ENCODE measurements around the gene AFF4.
"Not testable (repeated sequence)": the region's sequence is repeated elsewhere in the genome, so short reads cannot be mapped to it uniquely, and the experiment has no call there.

Gene AFF4

GRCh38 chr5:132953710-132954109, 9.7 kb downstream of the AFF4 start:
- no peak for TF ChIP-seq CTCF (IDR thresholded peaks at IDR 0.05)
- H3K36me3 ChIP-seq = peaks cover 8% of the 10 kb centered on the region
- H3K9me3 ChIP-seq = no peaks in the 10 kb centered on the region
- no peak overlapping the region for H3K27ac ChIP-seq
- no peak overlapping the region for H3K4me3 ChIP-seq (ENCODE audit: low read depth in 1 of 2, low read length in 1 of 2)
- H3K4me1 ChIP-seq (ENCODE audit: control insufficient read depth in 1 of 2, insufficient read depth in 1 of 2, low read depth in 1 of 2, low read length in 1 of 2) = peaks cover 8 to 26% of the 10 kb centered on the region in 2 experiments
- H3K27me3 ChIP-seq = no peaks in the 10 kb centered on the region

- no peaks in the 10 kb centered on the region for H3K9me3 ChIP-seq
- TF ChIP-seq CTCF (IDR thresholded peaks at IDR 0.05) = no peak
- H3K27ac ChIP-seq = no peak overlapping the region
- H3K4me3 ChIP-seq (ENCODE audit: low read depth in 1 of 2, low read length in 1 of 2) = no peak overlapping the region
- H3K36me3 ChIP-seq = peaks cover 8% of the 10 kb centered on the region
- no peaks in the 10 kb centered on the region for H3K27me3 ChIP-seq
- peaks cover 8 to 26% of the 10 kb centered on the region in 2 experiments for H3K4me1 ChIP-seq (ENCODE audit: control insufficient read depth in 1 of 2, insufficient read depth in 1 of 2, low read depth in 1 of 2, low read length in 1 of 2)
These were observed 10.6 kb downstream of the AFF4 start for GRCh38 chr5:132952829-132953228.

GRCh38 chr5:132951897-132952296, 11.5 kb downstream of the AFF4 start:
- Histone ChIP-seq H3K4me1 (ENCODE audit: control insufficient read depth in 1 of 2, insufficient read depth in 1 of 2, low read depth in 1 of 2, low read length in 1 of 2) (peaks cover 8 to 26% of the 10 kb centered on the region in 2 experiments), H3K27ac (no peak overlapping the region), H3K9me3 (no peaks in the 10 kb centered on the region), H3K27me3 (no peaks in the 10 kb centered on the region), H3K36me3 (peaks cover 8% of the 10 kb centered on the region), H3K4me3 (ENCODE audit: low read depth in 1 of 2, low read length in 1 of 2) (no peak overlapping the region)
- no peak for TF ChIP-seq CTCF (IDR thresholded peaks at IDR 0.05)

- H3K4me1 ChIP-seq (ENCODE audit: control insufficient read depth in 1 of 2, insufficient read depth in 1 of 2, low read depth in 1 of 2, low read length in 1 of 2) = peaks cover 16 to 30% of the 10 kb centered on the region in 2 experiments
- no peak overlapping the region for H3K4me3 ChIP-seq (ENCODE audit: low read depth in 1 of 2, low read length in 1 of 2)
- H3K27me3 ChIP-seq = no peaks in the 10 kb centered on the region
- no peak for TF ChIP-seq CTCF (IDR thresholded peaks at IDR 0.05)
- peaks cover 3% of the 10 kb centered on the region for H3K36me3 ChIP-seq
- H3K9me3 ChIP-seq = no peaks in the 10 kb centered on the region
- H3K27ac ChIP-seq = no peak overlapping the region
These were observed 14.3 kb downstream of the AFF4 start for GRCh38 chr5:132949136-132949535.

GRCh38 chr5:132947671-132948070, 15.8 kb downstream of the AFF4 start:
- H3K27me3 ChIP-seq = no peaks in the 10 kb centered on the region
- H3K27ac ChIP-seq = no peak overlapping the region
- no peak for TF ChIP-seq CTCF (IDR thresholded peaks at IDR 0.05)
- H3K9me3 ChIP-seq = no peaks in the 10 kb centered on the region
- H3K36me3 ChIP-seq = peaks cover 2% of the 10 kb centered on the region
- peaks cover 24% of the 10 kb centered on the region in 2 experiments for H3K4me1 ChIP-seq (ENCODE audit: control insufficient read depth in 1 of 2, insufficient read depth in 1 of 2, low read depth in 1 of 2, low read length in 1 of 2)
- no peak overlapping the region for H3K4me3 ChIP-seq (ENCODE audit: low read depth in 1 of 2, low read length in 1 of 2)

- not testable (repeated sequence) for H3K27ac ChIP-seq; H3K4me3 ChIP-seq (ENCODE audit: low read depth in 1 of 2, low read length in 1 of 2); H3K36me3 ChIP-seq; H3K27me3 ChIP-seq; H3K9me3 ChIP-seq
- peaks cover 12 to 16% of the 10 kb centered on the region in 2 experiments for H3K4me1 ChIP-seq (ENCODE audit: control insufficient read depth in 1 of 2, insufficient read depth in 1 of 2, low read depth in 1 of 2, low read length in 1 of 2)
These were observed 18.1 kb downstream of the AFF4 start for GRCh38 chr5:132945315-132945714.

Data from neutrophil (primary cell).